ENCODE data around the gene ALPG.
"Not testable (repeated sequence)": the region's sequence is repeated elsewhere in the genome, so short reads cannot be mapped to it uniquely, and the experiment has no call there.

The ALPG gene

DNA sequence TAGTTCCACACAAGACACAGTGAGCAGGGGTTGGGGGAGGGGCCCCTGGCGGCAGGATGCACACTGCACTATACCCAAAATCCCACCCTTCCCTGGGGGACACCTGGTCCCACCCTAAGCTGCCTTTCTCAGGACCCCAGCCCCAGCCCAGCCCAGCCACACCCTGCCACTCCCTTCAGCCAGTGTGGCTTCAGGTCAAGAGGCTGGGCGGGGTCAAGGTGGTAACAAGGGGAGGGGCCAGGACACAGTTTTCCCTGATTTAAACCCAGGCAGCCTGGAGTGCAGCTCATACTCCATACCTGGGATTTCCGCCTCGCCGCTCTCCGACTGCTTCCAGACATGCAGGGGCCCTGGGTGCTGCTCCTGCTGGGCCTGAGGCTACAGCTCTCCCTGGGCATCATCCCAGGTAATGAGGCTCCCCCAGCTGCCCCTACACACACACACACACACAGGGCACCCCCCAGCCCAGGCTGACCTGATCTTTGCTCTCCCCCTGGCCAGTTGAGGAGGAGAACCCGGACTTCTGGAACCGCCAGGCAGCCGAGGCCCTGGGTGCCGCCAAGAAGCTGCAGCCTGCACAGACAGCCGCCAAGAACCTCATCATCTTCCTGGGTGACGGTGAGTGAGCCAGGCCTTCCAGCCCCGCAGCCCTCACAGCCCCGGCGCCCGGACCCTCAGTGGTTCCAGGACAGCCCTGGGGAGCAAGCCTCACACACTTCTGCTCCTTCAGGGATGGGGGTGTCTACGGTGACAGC, at the start of gene ALPG:
ALPG (plus strand) TSS at position 289 of the 755 bp plus-strand sequence; CDS start at position 340, 51 bp downstream.
- H3K4me3 ChIP-seq (ENCODE audit: low read depth in 1 of 2, low read length in 2 of 2), result no peak within 1 kb of the TSS
- no peaks in the 10 kb centered on the region for H3K27me3 ChIP-seq (ENCODE audit: low read depth, low read length)
- H3K36me3 ChIP-seq (ENCODE audit: control insufficient read depth in 1 of 2, insufficient read depth in 2 of 2, low read length in 2 of 2), result no peaks in the 10 kb centered on the region
- no peaks in the 10 kb centered on the region for H3K9me3 ChIP-seq (ENCODE audit: control insufficient read depth in 1 of 2, low read length in 2 of 2)
- no peak within 1 kb of the TSS for H3K27ac ChIP-seq (ENCODE audit: low read length)
- no peaks in the 10 kb centered on the region for H3K4me1 ChIP-seq (ENCODE audit: control insufficient read depth in 1 of 2, insufficient read depth in 2 of 2, low read length in 2 of 2)

- no peaks in the 10 kb centered on the region for H3K27me3 ChIP-seq (ENCODE audit: low read depth, low read length)
- no peak overlapping the region for H3K27ac ChIP-seq (ENCODE audit: low read length)
- H3K9me3 ChIP-seq (ENCODE audit: control insufficient read depth in 1 of 2, low read length in 2 of 2), result no peaks in the 10 kb centered on the region
- no peak overlapping the region for H3K4me3 ChIP-seq (ENCODE audit: low read depth in 1 of 2, low read length in 2 of 2)
- no peaks in the 10 kb centered on the region for H3K36me3 ChIP-seq (ENCODE audit: control insufficient read depth in 1 of 2, insufficient read depth in 2 of 2, low read length in 2 of 2)
- H3K4me1 ChIP-seq (ENCODE audit: control insufficient read depth in 1 of 2, insufficient read depth in 2 of 2, low read length in 2 of 2), result peaks cover 0 to 4% of the 10 kb centered on the region in 2 donors
These were observed 45.0 kb upstream of the ALPG start for GRCh38 chr2:232361646-232362045.

GRCh38 chr2:232362174-232362900, 44.3 kb upstream of the ALPG start:
- Histone ChIP-seq H3K9me3 (ENCODE audit: control insufficient read depth in 1 of 2, low read length in 2 of 2) (no peaks in the 10 kb centered on the region), H3K27me3 (ENCODE audit: low read depth, low read length) (no peaks in the 10 kb centered on the region)

GRCh38 chr2:232363064-232363783, 43.4 kb upstream of the ALPG start:
- H3K27me3 ChIP-seq (ENCODE audit: low read depth, low read length); H3K4me3 ChIP-seq (ENCODE audit: low read depth in 1 of 2, low read length in 2 of 2); H3K4me1 ChIP-seq (ENCODE audit: control insufficient read depth in 1 of 2, insufficient read depth in 2 of 2, low read length in 2 of 2); H3K9me3 ChIP-seq (ENCODE audit: control insufficient read depth in 1 of 2, low read length in 2 of 2); H3K27ac ChIP-seq (ENCODE audit: low read length); H3K36me3 ChIP-seq (ENCODE audit: control insufficient read depth in 1 of 2, insufficient read depth in 2 of 2, low read length in 2 of 2): not testable (repeated sequence)

More at GRCh38 chr2:232362174-232362900, 44.3 kb upstream of the ALPG start:
- no peak overlapping the region for H3K27ac ChIP-seq (ENCODE audit: low read length)
- no peak overlapping the region for H3K4me3 ChIP-seq (ENCODE audit: low read depth in 1 of 2, low read length in 2 of 2)
- H3K4me1 ChIP-seq (ENCODE audit: control insufficient read depth in 1 of 2, insufficient read depth in 2 of 2, low read length in 2 of 2), result peaks cover 0 to 4% of the 10 kb centered on the region in 2 donors
- H3K36me3 ChIP-seq (ENCODE audit: control insufficient read depth in 1 of 2, insufficient read depth in 2 of 2, low read length in 2 of 2), result no peaks in the 10 kb centered on the region

GRCh38 chr2:232363784-232364615, 42.6 kb upstream of the ALPG start:
- Histone ChIP-seq H3K27ac (ENCODE audit: low read length) (no peak overlapping the region), H3K27me3 (ENCODE audit: low read depth, low read length) (no peaks in the 10 kb centered on the region), H3K9me3 (ENCODE audit: control insufficient read depth in 1 of 2, low read length in 2 of 2) (no peaks in the 10 kb centered on the region), H3K36me3 (ENCODE audit: control insufficient read depth in 1 of 2, insufficient read depth in 2 of 2, low read length in 2 of 2) (no peaks in the 10 kb centered on the region), H3K4me3 (ENCODE audit: low read depth in 1 of 2, low read length in 2 of 2) (peak overlapping the region in 1 of 2 donors; percentile 0), H3K4me1 (ENCODE audit: control insufficient read depth in 1 of 2, insufficient read depth in 2 of 2, low read length in 2 of 2) (peaks cover 0 to 4% of the 10 kb centered on the region in 2 donors)

GRCh38 chr2:232364806-232365594, 41.6 kb upstream of the ALPG start:
- H3K27me3 ChIP-seq (ENCODE audit: low read depth, low read length); H3K27ac ChIP-seq (ENCODE audit: low read length); H3K4me3 ChIP-seq (ENCODE audit: low read depth in 1 of 2, low read length in 2 of 2); H3K4me1 ChIP-seq (ENCODE audit: control insufficient read depth in 1 of 2, insufficient read depth in 2 of 2, low read length in 2 of 2); H3K36me3 ChIP-seq (ENCODE audit: control insufficient read depth in 1 of 2, insufficient read depth in 2 of 2, low read length in 2 of 2); H3K9me3 ChIP-seq (ENCODE audit: control insufficient read depth in 1 of 2, low read length in 2 of 2): not testable (repeated sequence)

GRCh38 chr2:232365621-232366321, 40.9 kb upstream of the ALPG start:
- Histone ChIP-seq H3K4me3 (ENCODE audit: low read depth in 1 of 2, low read length in 2 of 2) (no peak overlapping the region), H3K27ac (ENCODE audit: low read length) (no peak overlapping the region), H3K27me3 (ENCODE audit: low read depth, low read length) (no peaks in the 10 kb centered on the region), H3K9me3 (ENCODE audit: control insufficient read depth in 1 of 2, low read length in 2 of 2) (no peaks in the 10 kb centered on the region), H3K36me3 (ENCODE audit: control insufficient read depth in 1 of 2, insufficient read depth in 2 of 2, low read length in 2 of 2) (no peaks in the 10 kb centered on the region), H3K4me1 (ENCODE audit: control insufficient read depth in 1 of 2, insufficient read depth in 2 of 2, low read length in 2 of 2) (peaks cover 0 to 4% of the 10 kb centered on the region in 2 donors)

GRCh38 chr2:232366461-232366860, 40.2 kb upstream of the ALPG start:
- not testable (repeated sequence) for H3K27me3 ChIP-seq (ENCODE audit: low read depth, low read length); H3K36me3 ChIP-seq (ENCODE audit: control insufficient read depth in 1 of 2, insufficient read depth in 2 of 2, low read length in 2 of 2); H3K27ac ChIP-seq (ENCODE audit: low read length); H3K4me3 ChIP-seq (ENCODE audit: low read depth in 1 of 2, low read length in 2 of 2); H3K9me3 ChIP-seq (ENCODE audit: control insufficient read depth in 1 of 2, low read length in 2 of 2); H3K4me1 ChIP-seq (ENCODE audit: control insufficient read depth in 1 of 2, insufficient read depth in 2 of 2, low read length in 2 of 2)

GRCh38 chr2:232367016-232367415, 39.6 kb upstream of the ALPG start:
- Histone ChIP-seq H3K27ac (ENCODE audit: low read length) (no peak overlapping the region), H3K36me3 (ENCODE audit: control insufficient read depth in 1 of 2, insufficient read depth in 2 of 2, low read length in 2 of 2) (no peaks in the 10 kb centered on the region), H3K27me3 (ENCODE audit: low read depth, low read length) (no peaks in the 10 kb centered on the region), H3K9me3 (ENCODE audit: control insufficient read depth in 1 of 2, low read length in 2 of 2) (no peaks in the 10 kb centered on the region), H3K4me1 (ENCODE audit: control insufficient read depth in 1 of 2, insufficient read depth in 2 of 2, low read length in 2 of 2) (peaks cover 0 to 4% of the 10 kb centered on the region in 2 donors), H3K4me3 (ENCODE audit: low read depth in 1 of 2, low read length in 2 of 2) (no peak overlapping the region)

All from muscle layer of duodenum (tissue), 2 donors.